CD4-positive, alpha-beta T cell treated with Interleukin-6 for 4 hours (primary cell): ENCODE measurements around the gene QSER1.
"Not testable (repeated sequence)": the region's sequence is repeated elsewhere in the genome, so short reads cannot be mapped to it uniquely, and the experiment has no call there.

ENCODE experiments used
- DNase-seq: peaks from one replicate; pipeline ENCODE4 v3.0.0-alpha.2; 2020; ENCODE audit warnings: mixed read lengths

QSER1 gene

DNA sequence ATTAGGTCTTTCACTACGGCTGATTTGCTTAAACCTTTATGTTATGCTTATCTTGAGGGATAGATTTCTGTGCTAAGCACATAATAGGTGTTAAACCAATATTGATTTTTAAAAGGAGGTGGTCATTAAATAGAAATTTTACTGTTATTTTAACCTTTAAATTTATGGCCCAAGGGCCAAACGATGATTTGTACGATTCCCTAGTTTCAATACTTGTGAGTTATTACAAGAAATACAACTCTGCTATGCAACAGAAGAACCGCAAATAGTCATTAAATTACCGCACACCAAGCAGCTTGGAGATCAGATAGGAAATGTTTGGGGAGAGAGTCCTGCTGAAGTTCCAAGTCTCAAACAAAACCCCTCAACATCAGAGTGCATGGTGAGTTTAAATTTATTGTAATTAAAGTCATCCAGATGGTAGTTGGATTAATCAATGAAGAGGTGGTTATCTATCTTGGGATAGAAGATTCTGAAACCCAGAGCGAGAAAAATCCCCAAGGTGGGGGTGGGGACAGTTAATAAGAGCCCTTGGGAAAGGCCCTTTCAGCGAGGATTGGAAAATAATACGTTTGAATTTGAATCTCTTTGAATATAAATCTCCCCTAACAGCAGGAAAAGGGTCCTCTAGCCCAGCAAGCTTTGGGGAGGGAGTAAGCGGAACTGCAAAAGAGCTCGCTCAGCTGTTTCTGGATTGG, 805 bp upstream of the QSER1 start:
- no peak for DNase-seq

GRCh38 chr11:32893093-32893342, 407 bp downstream of the QSER1 start:
- DNase-seq = no peak

GRCh38 chr11:32893343-32894148, 935 bp downstream of the QSER1 start:
- DNase-seq = peak; percentile 32

DNA sequence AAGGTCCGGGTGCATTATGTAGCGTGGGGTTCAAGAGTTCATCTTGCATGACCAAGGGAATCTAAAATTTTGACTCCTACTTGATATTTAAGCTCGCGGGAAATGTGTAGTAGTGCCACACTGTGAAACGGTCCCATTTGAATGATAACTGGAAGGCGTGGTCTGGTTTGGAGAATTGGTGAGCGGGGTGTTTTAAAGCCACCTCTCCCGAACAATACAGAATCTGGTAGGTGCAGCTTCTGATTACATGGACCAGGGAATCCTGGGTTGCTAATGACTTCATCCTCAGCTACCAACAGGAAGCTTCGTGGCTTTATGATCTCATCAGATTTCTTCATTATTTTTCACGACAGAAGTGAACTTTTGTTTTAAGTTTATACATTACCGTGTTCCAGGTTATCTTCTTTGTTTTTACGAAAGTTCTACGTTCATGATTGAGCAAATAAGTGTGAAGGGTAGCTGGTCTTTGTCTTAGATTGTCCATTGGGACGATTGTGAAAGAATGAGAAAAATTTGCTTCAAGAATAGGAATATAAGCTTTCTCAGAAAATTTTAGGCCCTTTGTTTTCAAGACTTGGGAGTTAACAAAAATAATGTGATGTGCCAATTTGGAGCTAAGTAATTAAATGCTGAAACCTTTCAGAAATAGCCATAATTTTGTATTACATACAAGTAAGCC, 1.7 kb downstream of the QSER1 start:
- peak; percentile 11 for DNase-seq

- DNase-seq = no peak
Observed at GRCh38 chr11:32894921-32895320, 2.3 kb downstream of the QSER1 start.

DNA sequence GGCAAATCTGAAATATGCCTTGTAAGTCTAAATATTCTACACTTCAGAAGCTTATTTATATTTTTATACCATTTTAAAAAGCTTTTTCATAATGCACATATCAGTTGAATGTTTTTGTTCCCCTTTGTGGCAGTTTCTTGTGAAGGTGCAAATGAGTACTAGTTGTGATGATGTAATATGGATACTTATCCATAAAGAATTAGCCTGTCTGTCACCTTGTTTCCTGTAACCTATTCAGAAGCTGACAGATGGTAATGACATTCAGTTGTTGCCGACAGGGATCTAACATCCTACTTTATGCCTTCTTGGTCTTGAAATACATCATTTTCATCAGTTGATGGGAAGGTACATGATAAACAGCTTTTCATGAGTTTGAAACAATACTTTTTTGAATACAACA, 2.9 kb downstream of the QSER1 start:
- DNase-seq = no peak

DNA sequence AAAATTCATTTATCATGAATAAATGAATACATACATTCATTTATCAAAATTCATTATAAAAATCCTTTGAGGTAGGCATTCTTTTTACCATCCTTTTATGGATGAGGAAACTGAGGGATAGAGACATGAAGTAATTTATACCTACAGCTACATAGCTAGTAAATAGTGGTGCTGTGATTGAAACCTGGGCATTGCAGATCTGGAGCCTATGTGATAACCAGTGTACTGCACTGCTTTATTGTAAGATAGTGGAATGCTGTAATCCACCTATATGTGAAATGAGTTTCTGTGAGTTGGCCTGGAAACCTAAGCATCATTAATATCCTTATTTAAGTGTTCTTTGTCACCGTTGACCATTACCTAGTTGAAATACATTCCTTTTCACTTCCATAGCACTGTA, 4.5 kb downstream of the QSER1 start:
- no peak for DNase-seq

DNA sequence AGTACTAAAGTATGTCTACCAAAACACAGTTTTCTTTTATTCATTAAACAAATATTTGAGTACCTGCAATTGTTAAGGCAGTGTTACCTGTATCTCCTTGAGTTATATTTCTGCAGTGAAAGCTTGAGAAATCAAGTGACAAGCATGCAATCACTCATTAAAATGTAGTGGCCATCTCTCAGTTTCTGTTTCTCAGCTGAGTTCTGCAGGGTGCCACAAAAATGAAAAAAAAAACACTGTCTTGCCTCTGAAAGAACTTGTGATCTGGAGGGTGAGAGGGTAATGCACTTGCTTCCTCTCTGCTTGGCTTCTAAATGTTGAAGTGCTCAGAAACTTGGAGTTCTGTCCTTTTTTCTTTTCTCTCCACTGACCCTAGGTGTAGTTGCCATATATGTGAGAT, 6.8 kb downstream of the QSER1 start:
- no peak for DNase-seq

GRCh38 chr11:32902089-32902665, 9.6 kb downstream of the QSER1 start:
- no peak for DNase-seq

DNA sequence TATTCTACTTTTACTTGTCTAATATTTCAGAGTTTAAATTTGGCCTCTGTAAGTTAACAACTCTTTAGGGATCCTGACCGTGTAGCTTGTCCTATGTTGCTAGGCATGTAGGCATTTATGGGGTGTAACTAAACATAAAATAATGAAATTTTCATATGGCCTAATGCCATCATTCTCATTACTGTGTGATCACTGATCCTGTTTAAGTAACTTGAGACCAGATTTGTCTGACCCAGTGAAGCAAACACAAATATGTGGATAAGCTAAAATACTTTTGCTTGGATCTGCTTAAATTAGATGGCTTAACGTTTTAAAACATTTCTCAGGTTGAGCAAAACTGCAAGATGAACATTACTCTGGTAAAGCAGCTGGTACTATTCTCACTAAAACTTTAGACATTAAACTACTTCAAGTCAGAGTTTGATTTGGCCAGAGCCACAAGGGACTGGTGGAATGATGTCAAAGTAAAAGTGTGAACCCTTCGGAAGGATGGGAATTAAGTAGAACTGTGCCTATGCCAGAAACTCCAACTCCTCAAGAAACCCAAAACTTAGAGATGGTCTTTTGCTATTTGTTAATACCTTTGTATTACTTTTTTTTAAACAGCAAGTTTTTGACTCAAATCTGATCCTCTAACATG, 12.5 kb downstream of the QSER1 start:
- DNase-seq = no peak

- DNase-seq = no peak
Observed at GRCh38 chr11:32908619-32909018, 16.0 kb downstream of the QSER1 start.

- no peak for DNase-seq
Observed at GRCh38 chr11:32911413-32911812, 18.8 kb downstream of the QSER1 start.

- DNase-seq = no peak
Observed at GRCh38 chr11:32913445-32913844, 20.8 kb downstream of the QSER1 start.

GRCh38 chr11:32916361-32916760, 23.8 kb downstream of the QSER1 start:
- no peak for DNase-seq

DNA sequence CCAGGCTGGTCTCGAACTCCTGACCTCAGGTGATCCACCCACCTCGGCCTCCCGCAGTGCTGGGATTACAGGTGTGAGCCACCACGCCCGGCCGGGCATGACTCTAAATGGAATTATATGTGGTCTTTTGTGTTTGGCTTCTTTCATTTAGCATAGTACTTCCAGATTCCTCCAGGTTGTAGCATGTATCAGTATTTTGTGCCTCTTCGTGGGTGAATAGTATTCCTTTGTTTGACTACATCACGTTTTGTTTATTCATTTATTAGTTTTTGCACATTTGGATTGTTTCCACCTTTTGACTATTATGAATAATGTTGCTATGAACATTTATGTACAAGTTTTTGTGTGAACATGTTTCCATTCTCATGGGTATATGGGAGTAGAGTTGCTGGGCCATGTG, 24.4 kb downstream of the QSER1 start:
- no peak for DNase-seq

DNA sequence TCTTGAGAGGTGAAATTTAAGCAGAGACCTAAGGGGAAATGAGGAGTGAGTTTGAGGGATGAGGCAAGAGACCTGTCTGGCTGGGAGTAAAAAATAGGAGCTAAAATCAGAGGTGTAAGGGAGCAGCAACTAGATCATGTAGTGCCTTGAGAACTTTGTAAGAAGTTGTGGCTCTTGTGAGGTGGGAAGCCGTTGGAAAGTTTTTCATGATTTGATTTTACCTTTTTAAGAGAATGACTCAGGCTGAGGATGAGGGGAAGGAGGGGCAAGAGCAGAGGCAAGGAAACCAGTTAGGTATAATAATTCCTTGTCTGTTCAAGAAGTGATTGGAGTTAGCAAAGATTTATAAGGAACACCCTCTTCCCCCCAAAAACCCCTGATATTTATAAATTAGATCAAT, 25.8 kb downstream of the QSER1 start:
- DNase-seq = no peak

DNA sequence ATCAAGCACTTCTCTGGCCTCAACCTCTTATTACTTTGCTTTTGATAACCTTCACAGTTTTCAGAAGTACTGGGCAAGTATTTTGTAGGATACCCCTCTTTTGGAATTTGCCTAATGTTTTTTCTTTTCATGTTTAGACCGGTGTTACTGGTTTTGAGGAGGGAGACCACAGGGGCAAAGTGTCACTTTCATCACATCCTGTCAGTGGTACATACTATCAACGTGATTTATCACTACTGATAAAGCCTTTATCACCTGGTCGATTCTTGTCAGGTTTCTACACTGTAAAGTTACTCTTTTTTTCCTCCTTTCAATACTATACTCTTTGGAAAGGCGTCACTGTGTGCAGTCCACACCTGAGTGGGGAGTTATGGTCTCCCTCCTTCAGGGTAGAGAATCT, 26.7 kb downstream of the QSER1 start:
- DNase-seq = no peak

DNA sequence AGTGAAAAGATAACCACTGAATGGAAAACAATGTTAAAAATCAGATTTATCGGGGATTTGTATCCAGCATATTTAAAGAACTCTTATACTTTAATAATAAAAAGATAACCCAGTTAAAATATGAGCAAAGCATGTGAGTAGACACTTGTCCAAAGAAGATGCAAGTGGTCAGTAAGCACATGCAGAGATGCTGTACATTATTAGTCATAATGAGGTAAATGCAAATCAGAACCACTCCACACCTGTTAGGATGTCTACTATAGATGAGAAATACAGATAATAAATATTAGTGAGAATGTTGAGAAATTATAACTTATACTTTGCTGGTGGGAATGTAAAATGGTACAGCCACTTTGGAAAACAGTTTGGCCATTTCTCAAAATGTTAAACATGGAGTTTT, 28.0 kb downstream of the QSER1 start:
- no peak for DNase-seq

GRCh38 chr11:32921204-32921603, 28.6 kb downstream of the QSER1 start:
- DNase-seq = no peak

DNA sequence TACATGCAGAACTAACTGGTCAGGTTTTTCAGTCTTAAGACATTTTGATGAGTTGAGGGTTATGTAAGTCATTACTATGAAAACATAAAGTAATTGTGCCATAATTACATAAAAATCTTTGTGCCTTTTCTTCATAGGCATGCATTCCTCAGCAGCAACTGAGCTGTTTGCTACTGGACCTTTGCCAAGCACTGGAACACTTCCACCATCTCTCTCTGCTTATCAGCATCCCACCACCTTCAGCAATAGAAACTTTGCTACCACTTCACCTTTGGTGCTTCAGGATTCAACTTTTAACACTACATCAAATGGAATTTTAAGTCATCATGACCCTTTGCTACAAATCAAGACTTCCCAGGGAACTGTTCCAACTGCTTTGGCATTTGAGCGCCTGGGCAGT, 39.0 kb downstream of the QSER1 start:
- DNase-seq = no peak

- no peak for DNase-seq
Observed at GRCh38 chr11:32932196-32932595, 39.6 kb downstream of the QSER1 start.

DNA sequence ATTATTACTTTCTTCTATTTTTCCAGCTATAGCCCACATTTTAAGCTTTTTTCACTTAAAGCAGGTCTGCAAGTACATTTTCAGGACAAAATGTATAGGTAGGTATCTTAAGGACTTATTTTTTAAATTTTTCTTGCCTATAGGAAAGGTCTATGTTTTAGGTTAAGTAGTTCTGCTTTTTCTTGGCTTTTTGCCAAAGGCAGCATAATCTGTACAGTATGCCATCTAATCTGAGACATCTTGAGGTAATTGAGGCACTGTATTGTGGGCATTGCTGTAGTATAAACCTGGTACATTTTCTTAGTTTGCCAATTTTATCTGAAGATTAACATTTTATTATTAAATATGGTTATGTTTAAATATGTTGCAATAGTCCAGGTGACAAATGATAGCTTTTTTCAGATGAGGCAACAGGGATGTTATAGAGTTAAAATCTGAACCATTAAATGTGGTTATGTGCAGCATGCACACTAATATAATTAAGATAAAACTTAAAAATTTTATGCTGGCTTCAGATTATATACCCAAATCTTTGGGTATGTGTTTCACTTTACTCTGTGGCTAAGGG, 42.9 kb downstream of the QSER1 start:
- no peak for DNase-seq

GRCh38 chr11:32936178-32936577, 43.6 kb downstream of the QSER1 start:
- DNase-seq = not testable (repeated sequence)
